K562 (cell line): ENCODE results near the gene TDO2. TPM values are rescaled to one million over a fixed set of nuclear protein-coding genes. Genes with fewer than 3 reads are reported as not detected.

Experiments used
- ATAC-seq: fragments of 200-7000 bp; cut with Tn5 transposase; 3 replicates; pipeline ENCODE4 v1.9.1; 2020; ENCODE audit warnings: moderate library complexity
- Bru-seq: library from RNA; stranded (reverse); fragments of 400-500 nt; gene quantifications from one replicate; lab custom pipeline; 2021; lab: Mats Ljungman, UMichigan
- BruChase-seq, 2 experiments: library from RNA; stranded (reverse); fragments of 400-500 nt; gene quantifications; one replicate each; lab custom pipeline; 2021; lab: Mats Ljungman, UMichigan
- BruUV-seq: library from RNA; stranded (reverse); fragments of 400-500 nt; replicated peaks from 2 replicates; lab custom pipeline; 2021; lab: Mats Ljungman, UMichigan
- CTCF ChIA-PET: fragments of 300-600 bp; formaldehyde crosslinking; extraction: SDS; loops from one replicate; lab custom pipeline; 2021; ENCODE audit warnings: low intra/inter-chr PET ratio; lab: Yijun Ruan, JAX
- POLR2A ChIA-PET: fragments of 300-600, 350-650 bp; sonication (Branson Sonifier 250); formaldehyde crosslinking; extraction: SDS; loops from one replicate; lab custom pipeline; 2021; ENCODE audit warnings: antibody characterized with exemption, inconsistent platforms; lab: Yijun Ruan, JAX
- DNase-seq, 4 experiments: peaks; one replicate each; pipeline versions ENCODE4 v3.0.0 to v3.0.0-alpha.2; 2011 to 2018; ENCODE audit warnings: low spot score in 3 of 4, mixed read lengths in 3 of 4; ENCODE audit errors: extremely low read depth in 1 of 4
- FAIRE-seq: peaks from 2 replicates; lab custom pipeline; 2011; peaks lifted over from hg19 to GRCh38; lab: Jason Lieb, UNC
- H2AFZ ChIP-seq: 2 replicates; pipeline ENCODE4 v1.6.0; 2011; ENCODE audit warnings: low read depth, low read length, control low read depth, inconsistent platforms
- H3K27ac ChIP-seq: fragments of 200-600 bp; 3 replicates; pipeline ENCODE4 v1.8.0; 2011; ENCODE audit warnings: low read depth, mild to moderate bottlenecking, control low read depth, inconsistent platforms, low read length, moderate library complexity, mixed read lengths; ENCODE audit errors: extremely low read depth
- H3K27me3 ChIP-seq, 2 experiments: fragments of 300-600 bp in 1 of 2; 2 replicates in 1 of 2; 3 replicates in 1 of 2; pipeline versions ENCODE4 v1.6.0 to v1.8.0; 2011; ENCODE audit warnings: inconsistent platforms in 2 of 2, low read length in 2 of 2, mild to moderate bottlenecking in 1 of 2, mixed read lengths in 1 of 2, moderate library complexity in 1 of 2; ENCODE audit not compliant: control insufficient read depth in 2 of 2, insufficient read depth in 2 of 2
- H3K36me3 ChIP-seq: fragments of 300-600 bp; 3 replicates; pipeline ENCODE4 v1.8.0; 2011; ENCODE audit warnings: mild to moderate bottlenecking, low read length, inconsistent platforms; ENCODE audit not compliant: control insufficient read depth, insufficient read depth
- H3K4me1 ChIP-seq, 2 experiments: fragments of 200-600 bp in 1 of 2; replicated peaks in 1 of 2; 2 replicates in 1 of 2; 3 replicates in 1 of 2; pipeline versions ENCODE4 v1.5.1 to v1.8.0; 2011; ENCODE audit warnings: inconsistent platforms in 2 of 2, low read length in 2 of 2, mild to moderate bottlenecking in 1 of 2, mixed read lengths in 1 of 2, moderate library complexity in 1 of 2; ENCODE audit not compliant: control insufficient read depth in 2 of 2, insufficient read depth in 2 of 2
- H3K4me2 ChIP-seq: 2 replicates; pipeline ENCODE4 v1.6.1; 2011; ENCODE audit warnings: low read length, control low read depth, inconsistent platforms, mixed read lengths; ENCODE audit not compliant: insufficient read depth
- H3K4me3 ChIP-seq: fragments of 200-600 bp; sonication (generic), shearing (Covaris generic); 2 replicates; pipeline ENCODE4 v1.5.1; 2016; ENCODE audit warnings: control low read depth, inconsistent platforms
- H3K79me2 ChIP-seq: fragments of 200-600 bp; 3 replicates; pipeline ENCODE4 v1.8.0; 2011; ENCODE audit warnings: low read length, inconsistent platforms; ENCODE audit not compliant: control insufficient read depth, insufficient read depth
- H3K9ac ChIP-seq, 2 experiments: 2 replicates each; pipeline versions ENCODE4 v1.6.0 to v1.6.1; 2011; ENCODE audit warnings: low read depth in 2 of 2, low read length in 2 of 2, control low read depth in 1 of 2, inconsistent platforms in 1 of 2, mild to moderate bottlenecking in 1 of 2, mixed read lengths in 1 of 2; ENCODE audit not compliant: insufficient read depth in 1 of 2
- H3K9me1 ChIP-seq: one replicate; pipeline ENCODE4 v1.6.0; 2011; ENCODE audit warnings: inconsistent platforms, mild to moderate bottlenecking, low read length, moderate library complexity; ENCODE audit not compliant: control insufficient read depth, insufficient read depth
- H3K9me3 ChIP-seq: replicated peaks from 2 replicates; pipeline ENCODE4 v1.5.1; 2011; ENCODE audit warnings: low read depth, low read length, inconsistent platforms; ENCODE audit not compliant: control insufficient read depth, insufficient read depth
- H4K20me1 ChIP-seq: replicated peaks from 2 replicates; pipeline ENCODE4 v1.6.1; 2011; ENCODE audit warnings: low read length, inconsistent platforms, mixed read lengths; ENCODE audit not compliant: control insufficient read depth, insufficient read depth
- ARID2 ChIP-seq: fragments of 450-650 bp; IDR thresholded peaks from 2 replicates; pipeline ENCODE4 v1.6.1; 2017; ENCODE audit warnings: antibody characterized with exemption, mild to moderate bottlenecking
- ASH1L ChIP-seq: fragments of 450-650 bp; IDR thresholded peaks from 2 replicates; pipeline ENCODE4 v1.6.1; 2018; ENCODE audit warnings: borderline replicate concordance, mild to moderate bottlenecking, low read depth; ENCODE audit not compliant: partially characterized antibody
- FOXM1 ChIP-seq, 2 experiments: fragments of 450-650 bp in 1 of 2; sonication (generic) in 1 of 2; formaldehyde crosslinking in 1 of 2; IDR thresholded peaks; 2 replicates each; pipeline versions ENCODE4 v1.6.1 to v1.9.0; 2017 to 2022; ENCODE audit warnings: low read depth in 2 of 2, mild to moderate bottlenecking in 2 of 2, missing genetic modification reagents in 1 of 2, moderate library complexity in 1 of 2
- FOXP1 ChIP-seq: sonication (generic); formaldehyde crosslinking; IDR thresholded peaks from 2 replicates; pipeline ENCODE4 v1.8.0; 2022; ENCODE audit warnings: mild to moderate bottlenecking, missing genetic modification reagents
- HNRNPK ChIP-seq: fragments of 200-400 bp; formaldehyde crosslinking; IDR thresholded peaks from one replicate; pipeline ENCODE4 v1.6.1; 2018; ENCODE audit warnings: mild to moderate bottlenecking, low read depth, low read length; ENCODE audit not compliant: poor library complexity, severe bottlenecking
- MCM7 ChIP-seq, 2 experiments: fragments of 450-650 bp; IDR thresholded peaks; 2 replicates each; pipeline ENCODE4 v1.6.1; 2016 to 2018
- PHF20 ChIP-seq: fragments of 450-650 bp; IDR thresholded peaks from 2 replicates; pipeline ENCODE4 v1.6.1; 2018; ENCODE audit not compliant: partially characterized antibody
- POLR2B ChIP-seq: fragments of 450-650 bp; IDR thresholded peaks from 2 replicates; pipeline ENCODE4 v1.6.1; 2018; ENCODE audit warnings: low read depth; ENCODE audit not compliant: partially characterized antibody
- RNF2 ChIP-seq: sonication (generic); IDR thresholded peaks from 2 replicates; pipeline ENCODE4 v1.6.1; 2016
- SMAD2 ChIP-seq: fragments of 150-350 bp; IDR thresholded peaks from 2 replicates; pipeline ENCODE4 v1.6.1; 2014; ENCODE audit warnings: low read depth, mild to moderate bottlenecking, low read length
- SMARCA4 ChIP-seq: fragments of 450-650 bp; IDR thresholded peaks from 2 replicates; pipeline ENCODE4 v1.6.1; 2016
- SP1 ChIP-seq: sonication (generic); formaldehyde crosslinking; IDR thresholded peaks from 2 replicates; pipeline ENCODE4 v1.8.1; 2022; ENCODE audit warnings: mild to moderate bottlenecking, missing genetic modification reagents
- SRSF9 ChIP-seq: fragments of 200-400 bp; formaldehyde crosslinking; IDR thresholded peaks from 2 replicates; pipeline ENCODE4 v1.6.1; 2017; ENCODE audit warnings: low read depth, low read length, borderline replicate concordance
- ZC3H8 ChIP-seq: fragments of 450-650 bp; IDR thresholded peaks from 2 replicates; pipeline ENCODE4 v1.6.1; 2017
- WGBS: fragments of 100-300 bp; shearing (Covaris generic); methylation state at CpG from one replicate; pipeline ENCODE4 v1.1.6; 2016; ENCODE audit warnings: low coverage, mixed read lengths; ENCODE audit not compliant: insufficient coverage; ENCODE audit errors: missing lambda C conversion rate; 5-methylcytosine and 5-hydroxymethylcytosine counted together
- in situ Hi-C: fragments of 300-500 bp; cut with MboI; formaldehyde crosslinking; loops from 4 replicates; pipeline ENCODE4 v1.15.0; 2018; ENCODE audit warnings: inconsistent platforms, mixed read lengths
- intact Hi-C: fragments of 100-400 bp; cut with micrococcal nuclease; formaldehyde crosslinking; loops from 2 replicates; pipeline ENCODE4 v1.14.2; 2022
- long read RNA-seq, 3 experiments: library from polyadenylated mRNA in 2 of 3; library from RNA in 1 of 3; unstranded in 2 of 3; stranded (forward) in 1 of 3; transcript quantifications; one replicate each; pipeline ENCODE4 v2.0.0, GENCODE V29; 2019 to 2022
- polyA minus RNA-seq, 3 experiments: library from RNA; depleted of rRNA, polyadenylated mRNA; stranded (reverse); fragments of >200 nt; gene quantifications; 2 replicates each; pipeline ENCODE4 v1.2.3, GENCODE V29; 2011
- polyA plus RNA-seq, 8 experiments: library from polyadenylated mRNA; depleted of rRNA in 4 of 8; stranded (reverse) in 5 of 8; unstranded in 3 of 8; fragments of >200 nt; fragmentation: Nextera tagmentation in 2 of 8; fragmentation: Illumina TruSeq in 1 of 8; extraction: Ambion mirVana in 2 of 8; extraction: Trizol in 1 of 8; gene quantifications; 2 replicates each; pipeline versions ENCODE4 v1.2.1 to v1.2.3, GENCODE V29; 2011 to 2014; ENCODE audit warnings: inconsistent platforms in 1 of 8, missing spikeins in 1 of 8
- total RNA-seq, 7 experiments: library from RNA; depleted of rRNA in 6 of 7; stranded (reverse); fragments of >200 nt in 6 of 7; fragmentation: Illumina TruSeq in 2 of 7; extraction: Trizol in 2 of 7; gene quantifications; 2 replicates each; pipeline versions ENCODE4 v1.2.1 to v1.2.3, GENCODE V29; 2011 to 2021; ENCODE audit warnings: low replicate concordance in 1 of 7

Gene TDO2
- total RNA-seq (2011; cell fraction: chromatin; rRNA removed; ENCODE audit: low replicate concordance) = not detected in 2 replicates
- total RNA-seq (2011; cell fraction: nucleolus; rRNA removed) = not detected in 2 replicates
- total RNA-seq (2011; cell fraction: nucleoplasm; rRNA removed) = not detected in 2 replicates
- total RNA-seq (2014; rRNA removed) (0.09 and 1.1 TPM in 2 replicates), total RNA-seq (2014; rRNA removed; fragmentation: Illumina TruSeq; extraction: Trizol) (0.11 TPM in 1 of 2 replicates, not detected in the other), total RNA-seq (2015; rRNA removed; fragmentation: Illumina TruSeq; extraction: Trizol) (0.08 and 0.22 TPM in 2 replicates), total RNA-seq (2021) (0.40 and 0.47 TPM in 2 replicates), polyA plus RNA-seq (2011; rRNA removed) (not detected in 2 replicates), polyA plus RNA-seq (2014; fragmentation: Illumina TruSeq; extraction: Trizol) (0.08 and 0.13 TPM in 2 replicates), polyA plus RNA-seq (2014; fragmentation: Nextera tagmentation; extraction: Ambion mirVana) (under 1 TPM; 0.31 to 0.65 TPM), polyA plus RNA-seq (2014; rRNA removed) (0.07 TPM in 1 of 2 replicates, not detected in the other), polyA minus RNA-seq (2011; rRNA and poly(A)+ RNA removed) (not detected in 2 replicates), Bru-seq, nascent RNA (not detected), BruChase-seq, experiment 1, labeled RNA remaining after a 2-hour chase (not detected), BruChase-seq, experiment 2, labeled RNA remaining after a 6-hour chase (not detected)
- polyA plus RNA-seq (2011; cell fraction: cytosol; rRNA removed) = not detected in 2 replicates
- not detected in 2 replicates for polyA plus RNA-seq (2011; cell fraction: nucleus; rRNA removed)
- 0.29 and 4.2 TPM in 2 replicates for polyA plus RNA-seq (2012)
- polyA minus RNA-seq (2011; cell fraction: cytosol; rRNA and poly(A)+ RNA removed) = not detected in 2 replicates
- not detected in 2 replicates for polyA minus RNA-seq (2011; cell fraction: nucleus; rRNA and poly(A)+ RNA removed)
- long read RNA-seq, experiment 1 = 0 reads
- long read RNA-seq, experiment 2 = 0 reads
- long read RNA-seq, experiment 3 = 0 reads

GRCh38 chr4:155903453-155903852 is at the start of gene TDO2:
Gene TDO2 (plus strand): TSS chr4:155903696. CDS start chr4:155903759, 63 bp downstream.
- ChIA-PET CTCF (no interaction called here), POLR2A (no interaction called here)
- intact Hi-C loops = no loop called here
- TF ChIP-seq FOXP1 (CRISPR knock-in tag) = no peak
- TF ChIP-seq ARID2 = no peak
- no peak for TF ChIP-seq SRSF9
- no peak for TF ChIP-seq RNF2
- no peak for TF ChIP-seq ZC3H8
- no peak for TF ChIP-seq ASH1L
- no peak for TF ChIP-seq SMAD2
- no peak for TF ChIP-seq MCM7 (IDR thresholded peaks at IDR 0.05)
- no peak for TF ChIP-seq PHF20
- TF ChIP-seq HNRNPK = no peak
- no peak for TF ChIP-seq SP1 (CRISPR knock-in tag)
- no peak for TF ChIP-seq SMARCA4
- no peak for TF ChIP-seq FOXM1 (IDR thresholded peaks at IDR 0.05; ENCODE audit: low read depth)
- TF ChIP-seq FOXM1 (CRISPR knock-in tag; IDR thresholded peaks at IDR 0.05; ENCODE audit: low read depth) = no peak
- no peak for TF ChIP-seq POLR2B
- TF ChIP-seq, all 486 proteins: peak for 0
- Histone ChIP-seq H3K4me1 (no peaks in the 10 kb centered on the region), H3K79me2 (no peaks in the 10 kb centered on the region), H3K36me3 (no peaks in the 10 kb centered on the region), H3K9me1 (no peaks in the 10 kb centered on the region), H2AFZ (no peak within 1 kb of the TSS), H3K27ac (no peak within 1 kb of the TSS), H3K4me2 (no peak within 1 kb of the TSS), H3K27me3 (no peaks in the 10 kb centered on the region), H3K4me3 (no peak within 1 kb of the TSS), H4K20me1 (no peaks in the 10 kb centered on the region), H3K9me3 (no peaks in the 10 kb centered on the region), H3K9ac (no peak within 1 kb of the TSS)
- ATAC-seq = no peak
- FAIRE-seq = no peak
- 0% methylated on average over 1 of the region's 1 CpG for WGBS
- BruUV-seq = no TSS peak
- in situ Hi-C loops = no loop called here
- no peak for DNase-seq
